Measurements from ENCODE around the gene ATP6AP1. TPM values are rescaled to one million over a fixed set of nuclear protein-coding genes. Genes with fewer than 3 reads are reported as not detected.

ATP6AP1 gene
- total and polyA plus RNA-seq, 2 of the 13 experiments (the other 11 are each of a cell fraction or from before 2014, with no cell fraction given), result 56.7 to 110 TPM

- no peak for TF ChIP-seq ZNF407 (CRISPR knock-in tag; IDR thresholded peaks at IDR 0.05; ENCODE audit: not compliant biosample characterization)
- no peak for TF ChIP-seq ZKSCAN1 (IDR thresholded peaks at IDR 0.05; ENCODE audit: low read length)
- TF ChIP-seq PLRG1 (conservative IDR thresholded peaks at IDR 0.05), result no peak
- TF ChIP-seq, protein P1, sequence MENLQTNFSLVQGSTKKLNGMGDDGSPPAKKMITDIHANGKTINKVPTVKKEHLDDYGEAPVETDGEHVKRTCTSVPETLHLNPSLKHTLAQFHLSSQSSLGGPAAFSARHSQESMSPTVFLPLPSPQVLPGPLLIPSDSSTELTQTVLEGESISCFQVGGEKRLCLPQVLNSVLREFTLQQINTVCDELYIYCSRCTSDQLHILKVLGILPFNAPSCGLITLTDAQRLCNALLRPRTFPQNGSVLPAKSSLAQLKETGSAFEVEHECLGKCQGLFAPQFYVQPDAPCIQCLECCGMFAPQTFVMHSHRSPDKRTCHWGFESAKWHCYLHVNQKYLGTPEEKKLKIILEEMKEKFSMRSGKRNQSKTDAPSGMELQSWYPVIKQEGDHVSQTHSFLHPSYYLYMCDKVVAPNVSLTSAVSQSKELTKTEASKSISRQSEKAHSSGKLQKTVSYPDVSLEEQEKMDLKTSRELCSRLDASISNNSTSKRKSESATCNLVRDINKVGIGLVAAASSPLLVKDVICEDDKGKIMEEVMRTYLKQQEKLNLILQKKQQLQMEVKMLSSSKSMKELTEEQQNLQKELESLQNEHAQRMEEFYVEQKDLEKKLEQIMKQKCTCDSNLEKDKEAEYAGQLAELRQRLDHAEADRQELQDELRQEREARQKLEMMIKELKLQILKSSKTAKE (CRISPR knock-in tag; IDR thresholded peaks at IDR 0.05; ENCODE audit: borderline replicate concordance), result no peak
- TF ChIP-seq ZNF350 (CRISPR knock-in tag; IDR thresholded peaks at IDR 0.05; ENCODE audit: borderline replicate concordance, low read depth), result no peak
- TF ChIP-seq ZFP1 (CRISPR knock-in tag; IDR thresholded peaks at IDR 0.05), result no peak
- TF ChIP-seq SIN3B (IDR thresholded peaks at IDR 0.05; ENCODE audit: low read length), result no peak
- TF ChIP-seq YEATS2 (CRISPR knock-in tag; IDR thresholded peaks at IDR 0.05; ENCODE audit: borderline replicate concordance), result peak; percentile 67
- TF ChIP-seq ZNF281 (CRISPR knock-in tag; IDR thresholded peaks at IDR 0.05; ENCODE audit: borderline replicate concordance), result peak; percentile 62; the same call in 1 of the 2 replicates
- TF ChIP-seq, protein P2, sequence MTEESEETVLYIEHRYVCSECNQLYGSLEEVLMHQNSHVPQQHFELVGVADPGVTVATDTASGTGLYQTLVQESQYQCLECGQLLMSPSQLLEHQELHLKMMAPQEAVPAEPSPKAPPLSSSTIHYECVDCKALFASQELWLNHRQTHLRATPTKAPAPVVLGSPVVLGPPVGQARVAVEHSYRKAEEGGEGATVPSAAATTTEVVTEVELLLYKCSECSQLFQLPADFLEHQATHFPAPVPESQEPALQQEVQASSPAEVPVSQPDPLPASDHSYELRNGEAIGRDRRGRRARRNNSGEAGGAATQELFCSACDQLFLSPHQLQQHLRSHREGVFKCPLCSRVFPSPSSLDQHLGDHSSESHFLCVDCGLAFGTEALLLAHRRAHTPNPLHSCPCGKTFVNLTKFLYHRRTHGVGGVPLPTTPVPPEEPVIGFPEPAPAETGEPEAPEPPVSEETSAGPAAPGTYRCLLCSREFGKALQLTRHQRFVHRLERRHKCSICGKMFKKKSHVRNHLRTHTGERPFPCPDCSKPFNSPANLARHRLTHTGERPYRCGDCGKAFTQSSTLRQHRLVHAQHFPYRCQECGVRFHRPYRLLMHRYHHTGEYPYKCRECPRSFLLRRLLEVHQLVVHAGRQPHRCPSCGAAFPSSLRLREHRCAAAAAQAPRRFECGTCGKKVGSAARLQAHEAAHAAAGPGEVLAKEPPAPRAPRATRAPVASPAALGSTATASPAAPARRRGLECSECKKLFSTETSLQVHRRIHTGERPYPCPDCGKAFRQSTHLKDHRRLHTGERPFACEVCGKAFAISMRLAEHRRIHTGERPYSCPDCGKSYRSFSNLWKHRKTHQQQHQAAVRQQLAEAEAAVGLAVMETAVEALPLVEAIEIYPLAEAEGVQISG (CRISPR knock-in tag; IDR thresholded peaks at IDR 0.05), result no peak
- TF ChIP-seq ZBTB8A (CRISPR knock-in tag; IDR thresholded peaks at IDR 0.05; ENCODE audit: borderline replicate concordance, low read depth), result no peak
Measured at GRCh38 chrX:154378799-154379568, 49.5 kb upstream of the ATP6AP1 start, which contains the start of gene EMD (continued).
